Testis (tissue), 2 donors: ENCODE data around the gene KIF26B.

Experiments used
- POLR2A ChIP-seq: fragments of 450-650 bp; IDR thresholded peaks from one replicate; pipeline ENCODE4 v1.6.1; 2017; ENCODE audit warnings: antibody characterized with exemption, mild to moderate bottlenecking, moderate library complexity
- TF ChIP-seq, protein P1 (sequence below), 3 experiments: fragments of 450-650 bp in 2 of 3; fragments of 200-600 bp in 1 of 3; sonication (generic) in 1 of 3; IDR thresholded peaks; one replicate each; pipeline ENCODE4 v1.5.1; 2016 to 2019; ENCODE audit warnings: antibody characterized with exemption in 3 of 3, mild to moderate bottlenecking in 2 of 3, moderate library complexity in 1 of 3

DNA sequence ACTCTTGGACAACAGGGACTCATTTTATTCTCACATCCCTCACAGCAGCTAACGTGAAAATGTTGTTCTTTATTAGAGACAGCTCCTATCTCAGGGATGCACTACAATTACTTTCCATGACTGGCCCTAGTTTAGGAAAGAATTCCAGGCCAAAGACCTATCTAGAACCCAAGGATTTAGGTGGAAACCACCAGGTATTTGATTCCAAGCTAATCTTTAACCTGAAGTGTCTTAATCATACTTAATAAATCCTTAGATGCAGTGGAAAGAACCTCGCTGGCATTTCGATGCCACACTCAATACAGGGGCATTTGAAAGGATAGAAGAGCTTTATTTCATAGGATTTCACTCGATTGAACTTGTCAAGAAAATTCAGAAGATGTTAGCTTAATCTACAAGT is 218.3 kb downstream of the KIF26B start:
- TF ChIP-seq, protein P1, sequence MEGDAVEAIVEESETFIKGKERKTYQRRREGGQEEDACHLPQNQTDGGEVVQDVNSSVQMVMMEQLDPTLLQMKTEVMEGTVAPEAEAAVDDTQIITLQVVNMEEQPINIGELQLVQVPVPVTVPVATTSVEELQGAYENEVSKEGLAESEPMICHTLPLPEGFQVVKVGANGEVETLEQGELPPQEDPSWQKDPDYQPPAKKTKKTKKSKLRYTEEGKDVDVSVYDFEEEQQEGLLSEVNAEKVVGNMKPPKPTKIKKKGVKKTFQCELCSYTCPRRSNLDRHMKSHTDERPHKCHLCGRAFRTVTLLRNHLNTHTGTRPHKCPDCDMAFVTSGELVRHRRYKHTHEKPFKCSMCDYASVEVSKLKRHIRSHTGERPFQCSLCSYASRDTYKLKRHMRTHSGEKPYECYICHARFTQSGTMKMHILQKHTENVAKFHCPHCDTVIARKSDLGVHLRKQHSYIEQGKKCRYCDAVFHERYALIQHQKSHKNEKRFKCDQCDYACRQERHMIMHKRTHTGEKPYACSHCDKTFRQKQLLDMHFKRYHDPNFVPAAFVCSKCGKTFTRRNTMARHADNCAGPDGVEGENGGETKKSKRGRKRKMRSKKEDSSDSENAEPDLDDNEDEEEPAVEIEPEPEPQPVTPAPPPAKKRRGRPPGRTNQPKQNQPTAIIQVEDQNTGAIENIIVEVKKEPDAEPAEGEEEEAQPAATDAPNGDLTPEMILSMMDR (IDR thresholded peaks at IDR 0.05), result no peak
- no peak for TF ChIP-seq POLR2A
